ENCODE data around the gene ARL4A.
"Not testable (repeated sequence)": the region's sequence is repeated elsewhere in the genome, so short reads cannot be mapped to it uniquely, and the experiment has no call there.

Gene ARL4A

DNA sequence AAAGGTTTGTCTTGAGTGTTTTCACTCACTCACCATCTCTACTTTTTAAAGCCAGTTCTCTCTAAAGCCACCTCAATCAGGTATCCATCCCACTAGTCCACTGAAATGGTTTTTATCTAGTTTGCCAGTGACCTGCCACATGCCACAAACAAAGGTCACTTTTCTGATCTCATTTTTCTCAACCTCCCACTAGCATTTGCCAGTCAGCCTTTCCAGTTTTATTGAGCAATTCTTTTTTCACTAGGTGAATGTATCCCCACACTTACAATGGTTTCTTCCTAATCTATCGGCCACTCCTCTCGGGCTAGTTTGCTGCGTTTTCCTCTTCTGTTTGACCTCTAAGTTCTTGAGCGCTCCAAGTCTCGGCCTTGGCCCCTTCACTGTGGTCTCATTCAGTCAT, 44.9 kb upstream of the ARL4A start:
- no peak for DNase-seq (ENCODE audit: extremely low spot score)
- ChIA-PET CTCF (interaction anchor here (0.6 to 0.9 kb wide), 2 partner anchors 123 to 620 kb away, joined by 3 read pairs; no protein-coding TSS in a partner anchor), POLR2A (no interaction called here)
- TF ChIP-seq, protein P1, sequence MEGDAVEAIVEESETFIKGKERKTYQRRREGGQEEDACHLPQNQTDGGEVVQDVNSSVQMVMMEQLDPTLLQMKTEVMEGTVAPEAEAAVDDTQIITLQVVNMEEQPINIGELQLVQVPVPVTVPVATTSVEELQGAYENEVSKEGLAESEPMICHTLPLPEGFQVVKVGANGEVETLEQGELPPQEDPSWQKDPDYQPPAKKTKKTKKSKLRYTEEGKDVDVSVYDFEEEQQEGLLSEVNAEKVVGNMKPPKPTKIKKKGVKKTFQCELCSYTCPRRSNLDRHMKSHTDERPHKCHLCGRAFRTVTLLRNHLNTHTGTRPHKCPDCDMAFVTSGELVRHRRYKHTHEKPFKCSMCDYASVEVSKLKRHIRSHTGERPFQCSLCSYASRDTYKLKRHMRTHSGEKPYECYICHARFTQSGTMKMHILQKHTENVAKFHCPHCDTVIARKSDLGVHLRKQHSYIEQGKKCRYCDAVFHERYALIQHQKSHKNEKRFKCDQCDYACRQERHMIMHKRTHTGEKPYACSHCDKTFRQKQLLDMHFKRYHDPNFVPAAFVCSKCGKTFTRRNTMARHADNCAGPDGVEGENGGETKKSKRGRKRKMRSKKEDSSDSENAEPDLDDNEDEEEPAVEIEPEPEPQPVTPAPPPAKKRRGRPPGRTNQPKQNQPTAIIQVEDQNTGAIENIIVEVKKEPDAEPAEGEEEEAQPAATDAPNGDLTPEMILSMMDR (IDR thresholded peaks at IDR 0.05; ENCODE audit: control extremely low read depth, extremely low read depth, low read depth, missing control alignments): no peak

DNA sequence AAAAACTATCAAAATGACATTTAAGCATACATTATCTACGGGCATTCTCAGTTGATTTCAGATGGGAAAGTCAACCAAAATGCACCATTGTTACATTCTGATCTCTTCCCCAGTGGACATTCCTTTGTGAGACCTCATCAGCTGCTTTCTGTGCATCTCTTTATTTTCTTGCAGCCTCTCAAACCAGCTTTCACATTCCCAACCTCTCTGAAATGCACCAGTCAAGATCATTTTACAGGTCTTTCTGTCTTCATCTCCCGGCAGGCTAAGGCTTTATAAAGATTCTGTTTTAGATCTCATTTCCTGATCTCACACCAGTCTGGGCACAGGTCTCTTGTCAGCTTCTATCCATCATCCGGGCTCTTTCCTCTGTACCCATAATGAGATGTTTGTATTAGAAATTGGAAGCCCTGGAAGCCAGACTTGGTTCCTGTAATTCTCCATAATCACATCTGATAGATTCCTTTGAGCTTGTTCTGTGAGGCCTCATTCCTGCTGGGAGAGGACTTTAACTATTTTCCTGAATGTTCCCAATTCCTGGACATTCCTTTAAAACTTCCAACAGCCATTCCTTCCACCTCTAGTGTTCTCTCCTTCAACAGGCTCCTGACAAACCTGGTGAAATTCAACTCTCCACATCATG, 44.3 kb upstream of the ARL4A start:
- no peak for DNase-seq (ENCODE audit: extremely low spot score)
- POLR2A ChIA-PET: no interaction called here
- TF ChIP-seq, protein P1 (IDR thresholded peaks at IDR 0.05; ENCODE audit: control extremely low read depth, extremely low read depth, low read depth, missing control alignments): no peak
- CTCF ChIA-PET: interaction anchor here (0.9 kb wide), 1 partner anchor 620 kb away, joined by 3 read pairs; no protein-coding TSS in a partner anchor

DNA sequence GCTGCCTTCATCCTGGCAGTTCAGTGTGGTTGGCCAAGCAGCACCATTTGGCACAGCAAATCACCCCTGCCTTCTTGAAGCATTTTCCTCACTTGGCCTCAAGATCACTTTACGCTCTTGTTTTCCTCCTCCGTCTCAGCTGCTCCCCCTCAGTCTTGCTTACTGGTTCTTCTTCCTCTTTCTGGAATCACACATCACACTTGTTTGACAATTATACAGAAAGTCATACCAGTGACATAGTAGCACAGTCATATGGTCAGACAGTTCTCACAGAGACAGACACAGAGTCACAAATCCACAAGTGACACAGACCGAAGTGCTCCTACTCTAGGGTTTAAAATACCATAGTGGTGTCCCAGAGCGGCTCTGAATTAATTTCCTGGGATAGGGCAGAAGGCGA, 43.8 kb upstream of the ARL4A start:
- ChIA-PET POLR2A (no interaction called here), CTCF (no interaction called here)
- DNase-seq (ENCODE audit: extremely low spot score): no peak
- TF ChIP-seq, protein P1 (IDR thresholded peaks at IDR 0.05; ENCODE audit: control extremely low read depth, extremely low read depth, low read depth, missing control alignments): no peak

DNA sequence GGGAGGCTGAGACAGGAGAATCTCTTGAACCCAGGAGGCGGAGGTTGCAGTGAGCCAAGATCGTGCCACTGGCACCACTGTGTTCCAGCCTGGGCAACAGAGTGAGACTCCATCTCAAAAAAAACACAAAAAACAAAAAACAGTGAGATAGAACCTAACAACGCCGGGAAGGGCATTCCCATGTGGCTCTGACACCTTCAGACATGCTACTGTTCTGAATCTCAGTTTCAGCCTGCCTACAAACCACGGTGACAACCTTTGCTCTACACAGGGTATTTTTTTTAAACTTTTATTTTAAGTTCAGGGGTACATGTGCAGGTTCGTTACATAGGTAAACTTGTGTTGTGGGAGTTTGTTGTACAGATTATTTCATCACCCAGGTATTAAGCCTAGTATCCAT, 42.2 kb upstream of the ARL4A start:
- CTCF ChIA-PET; POLR2A ChIA-PET; DNase-seq (ENCODE audit: extremely low spot score): not testable (repeated sequence)

DNA sequence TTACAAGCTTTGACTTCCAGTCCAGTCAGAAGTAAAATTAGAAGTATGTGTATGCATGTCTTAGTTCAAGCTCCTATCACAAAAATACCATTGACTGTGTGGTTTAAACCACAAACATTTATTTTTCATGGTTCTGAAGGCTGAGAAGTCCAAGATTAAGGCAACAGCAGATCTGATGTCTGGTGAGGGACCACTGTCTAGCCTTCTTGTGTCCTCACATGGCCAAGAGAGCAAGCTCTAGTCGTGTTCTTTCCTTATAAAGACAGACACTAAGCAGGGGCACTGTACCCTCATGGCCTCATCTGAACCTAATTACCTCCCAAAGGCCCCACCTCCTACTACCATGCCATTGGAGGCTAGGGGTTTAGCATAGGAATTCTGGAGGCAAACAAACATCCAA, 41.3 kb upstream of the ARL4A start:
- DNase-seq (ENCODE audit: extremely low spot score): no peak
- CTCF ChIA-PET: interaction anchor here (1.1 kb wide), 1 partner anchor 17 kb away, joined by 3 read pairs; no protein-coding TSS in a partner anchor
- TF ChIP-seq, protein P1 (IDR thresholded peaks at IDR 0.05; ENCODE audit: control extremely low read depth, extremely low read depth, low read depth, missing control alignments): no peak
- POLR2A ChIA-PET: no interaction called here

DNA sequence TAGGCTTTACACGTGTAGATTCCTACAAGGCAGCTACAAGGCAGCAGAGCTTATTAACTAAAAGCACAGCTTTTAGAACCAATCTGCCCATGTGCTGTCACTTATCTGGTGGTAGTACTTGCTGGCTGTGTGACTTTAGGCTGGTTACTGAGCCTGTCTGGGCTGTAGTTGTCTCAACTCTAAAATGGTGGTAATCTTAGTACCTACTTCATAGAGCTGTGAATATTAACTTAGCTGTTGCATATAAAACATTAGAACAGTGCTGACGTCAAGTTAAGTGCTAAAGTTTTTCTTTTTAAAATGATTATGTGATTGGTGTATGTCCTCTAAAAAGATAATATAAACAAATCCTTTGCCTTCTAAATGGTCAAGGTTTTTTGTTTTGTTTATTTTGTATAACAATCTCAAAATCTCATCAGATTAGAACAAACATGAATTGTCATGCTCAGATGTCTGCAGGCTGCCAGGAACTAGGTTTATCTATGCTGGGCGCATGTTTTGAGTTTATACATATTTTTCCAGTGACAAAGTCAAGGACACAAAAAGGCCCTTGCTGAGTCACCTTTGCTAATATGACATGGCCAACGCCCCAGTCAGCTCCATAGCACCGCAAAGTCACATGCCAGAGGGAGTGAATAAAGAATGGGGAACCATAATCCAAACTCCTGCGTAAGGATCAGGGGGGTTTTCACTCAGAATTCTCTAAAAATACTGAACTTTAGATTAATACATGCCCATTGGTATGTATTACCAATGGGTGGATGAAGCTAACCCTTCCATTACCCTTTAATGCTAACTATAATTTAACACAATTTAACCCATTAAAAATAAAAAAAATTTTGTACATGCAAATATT, 39.8 kb upstream of the ARL4A start:
- no peak for DNase-seq (ENCODE audit: extremely low spot score)
- ChIA-PET POLR2A (no interaction called here), CTCF (interaction anchor here (1.2 kb wide), 2 partner anchors 9 to 11 kb away, joined by 3 to 5 read pairs; no protein-coding TSS in a partner anchor)
- TF ChIP-seq, protein P1 (IDR thresholded peaks at IDR 0.05; ENCODE audit: control extremely low read depth, extremely low read depth, low read depth, missing control alignments): no peak

All from GM10248 (cell line).